Fibroblast of skin of left biceps (primary cell): ENCODE measurements around the gene FAM47E.
"Not testable (repeated sequence)": the region's sequence is repeated elsewhere in the genome, so short reads cannot be mapped to it uniquely, and the experiment has no call there.

Experiments used
- DNase-seq, 2 experiments: peaks; one replicate each; pipeline ENCODE4 v3.0.0-alpha.2; 2013; ENCODE audit warnings: low read depth in 2 of 2

FAM47E gene

GRCh38 chr4:76224171-76224570 lies 27.4 kb upstream of the FAM47E start:
- no peak for DNase-seq

- DNase-seq = no peak
These were observed 25.1 kb upstream of the FAM47E start for GRCh38 chr4:76226418-76226817.

- DNase-seq = no peak
These were observed 18.8 kb upstream of the FAM47E start for GRCh38 chr4:76232681-76233080.

- DNase-seq = no peak
These were observed 18.4 kb upstream of the FAM47E start for GRCh38 chr4:76233083-76233482.

- no peak for DNase-seq
These were observed 18.0 kb upstream of the FAM47E start for GRCh38 chr4:76233529-76233928.

GRCh38 chr4:76233967-76234678 lies 17.4 kb upstream of the FAM47E start:
- no peak for DNase-seq

- DNase-seq = no peak
These were observed 16.9 kb upstream of the FAM47E start for GRCh38 chr4:76234679-76235044.

- no peak for DNase-seq
These were observed 16.1 kb upstream of the FAM47E start for GRCh38 chr4:76235407-76235806.

- no peak for DNase-seq
These were observed 15.6 kb upstream of the FAM47E start for GRCh38 chr4:76235915-76236314.

GRCh38 chr4:76238236-76238635 lies 13.3 kb upstream of the FAM47E start:
- DNase-seq = no peak

GRCh38 chr4:76238701-76239100 lies 12.8 kb upstream of the FAM47E start:
- no peak for DNase-seq

GRCh38 chr4:76240236-76240635 lies 11.3 kb upstream of the FAM47E start:
- no peak for DNase-seq

GRCh38 chr4:76243877-76244276 lies 7.6 kb upstream of the FAM47E start:
- DNase-seq = not testable (repeated sequence)

GRCh38 chr4:76246025-76246424 lies 5.5 kb upstream of the FAM47E start:
- DNase-seq = no peak

GRCh38 chr4:76246852-76247251 lies 4.7 kb upstream of the FAM47E start:
- no peak for DNase-seq

- DNase-seq = no peak
These were observed 559 bp upstream of the FAM47E start for GRCh38 chr4:76250962-76251361.

GRCh38 chr4:76252271-76252653 lies 741 bp downstream of the FAM47E start:
- DNase-seq = no peak

GRCh38 chr4:76253511-76253910 lies 2.0 kb downstream of the FAM47E start:
- no peak for DNase-seq

- DNase-seq = no peak
These were observed 4.5 kb downstream of the FAM47E start for GRCh38 chr4:76256032-76256431.

- no peak for DNase-seq
These were observed 5.4 kb downstream of the FAM47E start for GRCh38 chr4:76256968-76257367.

GRCh38 chr4:76257824-76258223 lies 6.3 kb downstream of the FAM47E start:
- no peak for DNase-seq

- no peak for DNase-seq
These were observed 9.1 kb downstream of the FAM47E start for GRCh38 chr4:76260571-76260970.

GRCh38 chr4:76265631-76266218 lies 14.2 kb downstream of the FAM47E start:
- DNase-seq = no peak

- DNase-seq = no peak
These were observed 15.1 kb downstream of the FAM47E start for GRCh38 chr4:76266627-76267026.
